Heart left ventricle (tissue), 16 donors: ENCODE results near the gene EARS2. TPM values are rescaled to one million over a fixed set of nuclear protein-coding genes. Genes with fewer than 3 reads are reported as not detected.
A peak's percentile ranks its signal among the peaks of the same experiment; 100 is the strongest.
"Not testable (repeated sequence)": the region's sequence is repeated elsewhere in the genome, so short reads cannot be mapped to it uniquely, and the experiment has no call there.

Source experiments
- ATAC-seq, 4 donors: fragments of 200-7000 bp; cut with Tn5 transposase; one replicate each; pipeline ENCODE4 v1.9.1; 2020 to 2022; ENCODE audit warnings: moderate library complexity in 4 of 4, mild to moderate bottlenecking in 3 of 4, moderate number of reproducible peaks in 1 of 4
- DNase-seq, 5 donors: peaks; one replicate each; pipeline ENCODE4 v3.0.0-alpha.2; 2020
- H3K27ac ChIP-seq, 12 donors: fragments of 200-600 bp; sonication (generic) in 4 of 12; one replicate each; pipeline versions ENCODE4 v1.5.0 to v1.8.0; 2016 to 2022; ENCODE audit warnings: mild to moderate bottlenecking in 2 of 12
- H3K27me3 ChIP-seq, 9 donors: fragments of 200-600 bp; sonication (generic) in 2 of 9; one replicate each; pipeline versions ENCODE4 v1.5.1 to v1.8.0; 2016 to 2022; ENCODE audit warnings: mild to moderate bottlenecking in 3 of 9
- H3K36me3 ChIP-seq, 9 donors: fragments of 200-600 bp; sonication (generic) in 2 of 9; one replicate each; pipeline versions ENCODE4 v1.5.0 to v1.8.0; 2018 to 2022; ENCODE audit warnings: mild to moderate bottlenecking in 2 of 9
- H3K4me1 ChIP-seq, 12 donors: fragments of 200-600 bp; sonication (generic) in 4 of 12; one replicate each; pipeline versions ENCODE4 v1.5.0 to v1.8.0; 2016 to 2022; ENCODE audit warnings: mild to moderate bottlenecking in 3 of 12
- H3K4me3 ChIP-seq, 12 donors: fragments of 200-600 bp; sonication (generic) in 4 of 12; one replicate each; pipeline versions ENCODE4 v1.5.0 to v1.8.0; 2017 to 2022; ENCODE audit warnings: mild to moderate bottlenecking in 9 of 12, moderate library complexity in 4 of 12
- H3K9me3 ChIP-seq, 12 donors: fragments of 200-600 bp; sonication (generic) in 4 of 12; one replicate each; pipeline versions ENCODE4 v1.5.0 to v1.8.0; 2016 to 2022; ENCODE audit warnings: mild to moderate bottlenecking in 1 of 12
- POLR2A ChIP-seq, 2 donors: fragments of 450-650 bp; IDR thresholded peaks; one replicate each; pipeline ENCODE4 v1.6.1; 2017; ENCODE audit warnings: antibody characterized with exemption in 2 of 2, mild to moderate bottlenecking in 2 of 2, moderate library complexity in 2 of 2
- WGBS, 4 donors: extraction: QIAGEN DNeasy Blood & Tissue Kit in 2 of 4; methylation state at CpG; one replicate each; pipeline versions ENCODE4 v1.1.5 to v1.1.7; 2013 to 2018; 5-methylcytosine and 5-hydroxymethylcytosine counted together
- intact Hi-C, 10 donors: fragments of 100-400 bp; cut with DNase I; formaldehyde crosslinking; loops; one replicate each; pipeline versions ENCODE4 v1.11.1 to v1.14.2; 2022
- polyA plus RNA-seq, 2 donors: library from polyadenylated mRNA; stranded (reverse); fragments of 200-250 nt; gene quantifications; one replicate each; pipeline ENCODE4 v1.2.3, GENCODE V29; 2013
- total RNA-seq, 9 donors: library from RNA; depleted of rRNA in 2 of 9; stranded (reverse); fragments of >200 nt in 2 of 9; fragmentation: NEBNext Ultra II Directional in 3 of 9; extraction: Animal tissue kit (Norgen Biotek cat#: 25700) in 3 of 9; gene quantifications; one replicate each; pipeline versions ENCODE4 v1.1.0 to v1.2.4, GENCODE V29; 2016 to 2023
- TF ChIP-seq, protein P1 (sequence below), 12 donors: fragments of 200-600 bp; sonication (generic) in 4 of 12; IDR thresholded peaks; one replicate each; pipeline versions ENCODE4 v1.5.0 to v1.8.0; 2018 to 2022; ENCODE audit warnings: antibody characterized with exemption in 12 of 12, mild to moderate bottlenecking in 5 of 12
- donor health status: ischemic (EF 13 %, LVEDD 7.1; RV severe dilation, severe dysfunction).
- donor health status: healthy with polysubstance abuse.
- donor health status: DM: no; HTN: yes; CAD: no.
- donor health status: DM: no; HTN: no; CAD: no.
- donor health status: ischemic (EF 25% LVEDD 6.9; RV normal size, moderate dysfunction).
- donor health status: ischemic (EF 25% LVEDD 5.7; RV mildly dilated, moderate dysfunction).
- donor health status: healthy.
- donor health status: DM: yes; HTN: yes; CAD: no.
- donor health status: ischemic (EF 35%, LVEDD 5.7; RV mildly dilated, moderate dysfunction).
- donor health status: nonischemic (EF 11% LVEDD 7.7; RV severe dilation, severe dysfunction).
- donor health status: DM: yes; HTN: yes; CAD: no.
- donor health status: PGD.
- donor health status: ischemic (EF 29% LVEDD 5.4; RV normal size, mild dysfunction).
- donor health status: nonischemic (EF 23%, LVEDD 6.1; RV moderate dilation, normal function).

EARS2 gene
- total and polyA plus RNA-seq, 11 donors = 12.2 to 37.0 (median 21.5) TPM

DNA sequence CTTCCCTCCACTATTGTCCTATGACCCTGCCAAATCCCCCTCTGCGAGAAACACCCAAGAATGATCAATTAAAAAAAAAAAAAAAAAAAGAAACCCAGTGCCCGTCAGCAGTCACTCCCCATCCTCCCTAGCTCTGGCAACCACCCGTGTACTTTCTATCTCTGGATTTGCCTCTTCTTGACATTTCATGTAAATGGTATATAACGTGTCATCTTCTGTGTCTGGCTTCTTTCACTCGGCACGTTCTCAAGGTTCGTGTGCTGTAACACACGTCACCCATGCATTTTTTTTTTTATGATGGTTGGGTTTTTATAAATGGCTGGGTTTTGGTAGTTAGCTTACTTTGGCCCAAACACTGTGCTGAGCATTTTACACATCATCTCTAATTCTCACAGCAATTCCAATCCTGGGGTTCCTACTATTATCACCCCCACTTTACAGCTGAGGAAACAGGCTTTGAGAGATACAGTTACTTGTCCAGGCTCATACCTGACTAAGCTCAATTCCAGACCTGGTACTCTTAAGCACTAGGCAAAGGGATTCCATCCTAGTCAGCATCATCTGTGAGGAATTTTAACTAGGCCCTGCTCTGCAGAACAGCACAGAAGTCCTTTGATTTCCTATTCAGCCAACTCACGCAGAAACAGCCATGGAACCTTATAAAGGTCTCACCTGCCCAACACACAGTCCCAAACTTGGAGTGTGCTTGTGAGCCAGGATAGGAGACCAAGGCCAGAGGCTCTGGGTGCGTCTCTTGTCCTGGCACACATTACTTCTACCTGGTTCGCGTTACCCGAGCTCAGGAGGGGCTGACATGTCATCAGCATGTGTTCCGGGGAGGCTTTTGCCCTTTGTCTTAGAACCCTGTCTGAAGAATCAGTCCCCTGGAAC, 27.3 kb upstream of the EARS2 start:
- ATAC-seq = peak; percentile 60 to 78 (median 72)
- intact Hi-C loops = no loop called here

DNA sequence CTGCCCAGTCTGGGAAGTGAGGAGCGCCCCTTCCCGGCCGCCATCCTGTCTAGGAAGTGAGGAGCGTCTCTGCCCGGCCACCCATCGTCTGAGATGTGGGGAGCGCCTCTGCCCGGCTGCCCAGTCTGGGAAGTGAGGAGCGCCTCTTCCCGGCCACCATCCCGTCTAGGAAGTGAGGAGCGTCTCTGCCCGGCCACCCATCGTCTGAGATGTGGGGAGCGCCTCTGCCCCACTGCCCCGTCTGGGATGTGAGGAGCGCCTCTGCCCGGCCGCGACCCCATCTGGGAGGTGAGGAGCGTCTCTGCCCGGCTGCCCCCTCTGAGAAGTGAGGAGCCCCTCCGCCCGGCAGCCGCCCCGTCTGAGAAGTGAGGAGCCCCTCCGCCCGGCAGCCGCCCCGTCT, 26.1 kb upstream of the EARS2 start:
- WGBS, 4 donors = 92 to 94% (median 94%) methylated on average over 12 to 30 of the region's 30 CpGs; no CpG with 5 or more reads in 1 of the 4 donors
- H3K9me3 ChIP-seq, intact Hi-C loops, DNase-seq, ATAC-seq, H3K4me3 ChIP-seq, H3K27ac ChIP-seq, H3K27me3 ChIP-seq: not testable (repeated sequence)
- peaks cover 0 to 87% (median 80%) of the 10 kb centered on the region in 9 donors for H3K36me3 ChIP-seq
- H3K4me1 ChIP-seq = peaks cover 0 to 25% (median 10%) of the 10 kb centered on the region in 12 donors

More for the DNA sequence above, 27.3 kb upstream of the EARS2 start:
- H3K9me3 ChIP-seq = no peaks in the 10 kb centered on the region
- TF ChIP-seq, protein P1, sequence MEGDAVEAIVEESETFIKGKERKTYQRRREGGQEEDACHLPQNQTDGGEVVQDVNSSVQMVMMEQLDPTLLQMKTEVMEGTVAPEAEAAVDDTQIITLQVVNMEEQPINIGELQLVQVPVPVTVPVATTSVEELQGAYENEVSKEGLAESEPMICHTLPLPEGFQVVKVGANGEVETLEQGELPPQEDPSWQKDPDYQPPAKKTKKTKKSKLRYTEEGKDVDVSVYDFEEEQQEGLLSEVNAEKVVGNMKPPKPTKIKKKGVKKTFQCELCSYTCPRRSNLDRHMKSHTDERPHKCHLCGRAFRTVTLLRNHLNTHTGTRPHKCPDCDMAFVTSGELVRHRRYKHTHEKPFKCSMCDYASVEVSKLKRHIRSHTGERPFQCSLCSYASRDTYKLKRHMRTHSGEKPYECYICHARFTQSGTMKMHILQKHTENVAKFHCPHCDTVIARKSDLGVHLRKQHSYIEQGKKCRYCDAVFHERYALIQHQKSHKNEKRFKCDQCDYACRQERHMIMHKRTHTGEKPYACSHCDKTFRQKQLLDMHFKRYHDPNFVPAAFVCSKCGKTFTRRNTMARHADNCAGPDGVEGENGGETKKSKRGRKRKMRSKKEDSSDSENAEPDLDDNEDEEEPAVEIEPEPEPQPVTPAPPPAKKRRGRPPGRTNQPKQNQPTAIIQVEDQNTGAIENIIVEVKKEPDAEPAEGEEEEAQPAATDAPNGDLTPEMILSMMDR (IDR thresholded peaks at IDR 0.05) = no peak
- no peak for TF ChIP-seq POLR2A (IDR thresholded peaks at IDR 0.05)
- H3K4me3 ChIP-seq = no peak overlapping the region
- 60 to 72% (median 62%) methylated on average over 13 of the region's 14 CpGs for WGBS, 4 donors
- H3K36me3 ChIP-seq = peaks cover 0 to 89% (median 83%) of the 10 kb centered on the region in 9 donors
- no peaks in the 10 kb centered on the region for H3K27me3 ChIP-seq
- H3K4me1 ChIP-seq = peaks cover 0 to 26% (median 10%) of the 10 kb centered on the region in 12 donors
- no peak for DNase-seq
- peak overlapping the region in 5 of 12 donors; percentile 0 to 56 (median 25) for H3K27ac ChIP-seq

DNA sequence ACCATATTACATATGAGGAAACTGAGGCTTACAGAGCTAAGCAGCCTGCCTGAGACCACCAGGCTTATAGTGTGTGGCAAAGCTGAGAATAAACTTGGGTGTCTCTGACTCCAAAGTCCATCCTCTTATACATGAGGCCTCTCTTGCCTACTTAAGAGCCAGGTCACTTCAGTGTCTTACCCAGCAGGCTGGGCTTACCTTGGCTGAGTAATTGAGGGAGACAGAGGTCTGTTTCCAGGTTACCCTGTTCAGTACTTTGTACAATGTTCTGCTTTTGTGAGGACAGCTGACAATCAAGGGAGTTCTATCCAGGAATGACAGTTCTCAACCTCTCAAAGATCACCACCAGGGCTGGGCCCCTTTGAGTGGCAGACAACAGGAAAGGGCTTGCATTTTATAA, 24.6 kb upstream of the EARS2 start:
- intact Hi-C loops = no loop called here
- no peak for ATAC-seq
- Histone ChIP-seq H3K9me3 (no peaks in the 10 kb centered on the region), H3K36me3 (peaks cover 0 to 85% (median 72%) of the 10 kb centered on the region in 9 donors), H3K27me3 (no peaks in the 10 kb centered on the region), H3K4me1 (peaks cover 0 to 22% (median 8%) of the 10 kb centered on the region in 12 donors), H3K4me3 (no peak overlapping the region), H3K27ac (no peak overlapping the region)
- no peak for DNase-seq
- TF ChIP-seq, protein P1 (IDR thresholded peaks at IDR 0.05) = no peak

DNA sequence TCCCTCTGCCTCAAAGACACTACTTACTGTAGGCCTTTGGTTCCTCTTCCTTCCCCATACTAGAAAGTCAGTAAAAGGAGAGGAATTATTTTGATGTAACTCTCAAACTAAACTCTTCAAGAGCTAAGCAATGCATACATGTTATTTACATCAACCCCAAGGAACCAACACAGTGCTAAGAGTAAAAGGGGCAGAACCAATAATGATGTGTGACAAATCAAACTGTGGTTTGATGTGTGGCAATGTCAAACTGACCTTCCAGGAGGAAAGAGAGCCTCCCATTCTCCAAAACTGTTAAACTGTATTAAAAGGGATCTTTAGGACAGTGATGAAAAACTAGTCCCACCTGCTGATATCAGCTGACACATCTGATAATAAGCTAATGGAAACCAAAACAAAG, 23.2 kb upstream of the EARS2 start:
- Histone ChIP-seq H3K9me3 (no peaks in the 10 kb centered on the region), H3K4me1 (peaks cover 0 to 22% (median 8%) of the 10 kb centered on the region in 12 donors), H3K27ac (no peak overlapping the region), H3K27me3 (no peaks in the 10 kb centered on the region), H3K36me3 (peaks cover 0 to 85% (median 67%) of the 10 kb centered on the region in 9 donors), H3K4me3 (no peak overlapping the region)
- intact Hi-C loops = no loop called here
- DNase-seq (no peak), ATAC-seq (no peak)
- TF ChIP-seq POLR2A (IDR thresholded peaks at IDR 0.05) = no peak
- TF ChIP-seq, protein P1 (IDR thresholded peaks at IDR 0.05) = no peak
